AG10803 (cell line): Measurements from ENCODE around the gene DHRS2.
"Not testable (repeated sequence)": the region's sequence is repeated elsewhere in the genome, so short reads cannot be mapped to it uniquely, and the experiment has no call there.

Source experiments
- DNase-seq: peaks from one replicate; pipeline ENCODE4 v3.0.0; 2010; ENCODE audit warnings: low read depth
- H3K4me3 ChIP-seq: 2 replicates; pipeline ENCODE4 v1.5.1; 2011; ENCODE audit warnings: mild to moderate bottlenecking, low read length, control low read depth
- CTCF ChIP-seq: conservative IDR thresholded peaks from 2 replicates; pipeline ENCODE4 v1.5.1; 2011; ENCODE audit warnings: mild to moderate bottlenecking, low read length, control low read depth, inconsistent platforms

Gene DHRS2

GRCh38 chr14:23608454-23608853 lies 27.7 kb upstream of the DHRS2 start:
- TF ChIP-seq CTCF = no peak
- no peak overlapping the region for H3K4me3 ChIP-seq
- DNase-seq = no peak

GRCh38 chr14:23609001-23609400 lies 27.2 kb upstream of the DHRS2 start:
- TF ChIP-seq CTCF = no peak
- no peak overlapping the region for H3K4me3 ChIP-seq
- DNase-seq = no peak

GRCh38 chr14:23609411-23610089 lies 26.6 kb upstream of the DHRS2 start:
- H3K4me3 ChIP-seq, DNase-seq: not testable (repeated sequence)

GRCh38 chr14:23610090-23610814 lies 25.9 kb upstream of the DHRS2 start:
- no peak for DNase-seq
- no peak overlapping the region for H3K4me3 ChIP-seq
- TF ChIP-seq CTCF = no peak

GRCh38 chr14:23610815-23611289 lies 25.3 kb upstream of the DHRS2 start:
- TF ChIP-seq CTCF = no peak
- no peak for DNase-seq
- no peak overlapping the region for H3K4me3 ChIP-seq

GRCh38 chr14:23612354-23612732 lies 23.8 kb upstream of the DHRS2 start:
- DNase-seq = no peak
- no peak overlapping the region for H3K4me3 ChIP-seq
- TF ChIP-seq CTCF = no peak

GRCh38 chr14:23612802-23613201 lies 23.4 kb upstream of the DHRS2 start:
- no peak overlapping the region for H3K4me3 ChIP-seq
- no peak for TF ChIP-seq CTCF
- DNase-seq = no peak
